ENCODE data around the gene CD200R1L.
"Not testable (repeated sequence)": the region's sequence is repeated elsewhere in the genome, so short reads cannot be mapped to it uniquely, and the experiment has no call there.

Gene CD200R1L

DNA sequence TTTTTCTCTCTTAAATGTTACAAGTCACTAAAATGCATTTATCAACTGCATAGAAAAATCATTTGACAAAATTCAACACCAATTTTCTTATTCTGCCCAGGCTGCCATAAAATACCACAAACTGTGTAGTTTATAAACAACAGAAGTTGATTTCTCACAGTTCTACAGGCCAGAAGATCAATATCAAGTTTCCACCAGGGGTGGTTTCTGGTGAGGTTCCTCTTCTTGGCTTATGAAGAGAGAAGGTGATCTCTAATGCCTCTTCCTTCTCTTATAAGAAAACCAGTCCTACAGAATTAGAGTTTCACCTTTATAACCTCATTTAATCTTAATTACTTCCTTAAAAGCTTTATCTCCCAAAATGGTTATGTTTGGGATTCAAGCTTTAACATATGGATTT lies 10.9 kb upstream of the CD200R1L start:
- in situ Hi-C loops (cut with HindIII; ENCODE audit: low pct_unique_long_range_greater_than_20kb, low sequenced_read_pairs) = no loop called here
- TF ChIP-seq JUND (IDR thresholded peaks at IDR 0.05; ENCODE audit: low read depth) = no peak
- DNase-seq (ENCODE audit: low read depth in 1 of 2, low spot score in 1 of 2) = no peak

DNA sequence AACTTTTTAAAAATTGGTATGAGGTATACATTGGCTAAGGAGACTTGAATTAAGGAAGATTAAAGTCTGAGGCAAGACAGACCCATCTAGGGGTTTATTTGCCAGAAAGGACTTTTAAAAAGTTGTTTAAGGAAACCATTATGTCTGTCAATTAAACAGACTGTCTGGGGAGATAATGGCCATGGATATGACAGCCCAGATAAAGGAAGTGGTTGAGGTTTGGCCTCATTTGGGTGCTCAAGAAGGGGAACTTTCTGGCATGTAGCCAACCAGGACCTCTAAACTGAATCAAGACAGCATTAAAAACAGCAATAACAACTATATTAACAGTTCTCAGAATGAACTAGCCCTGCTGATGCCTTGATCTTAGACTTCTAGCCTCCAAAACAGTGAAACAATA lies 9.9 kb upstream of the CD200R1L start:
- TF ChIP-seq JUND (IDR thresholded peaks at IDR 0.05; ENCODE audit: low read depth) = no peak
- DNase-seq (ENCODE audit: low read depth in 1 of 2, low spot score in 1 of 2) = no peak
- in situ Hi-C loops (cut with HindIII; ENCODE audit: low pct_unique_long_range_greater_than_20kb, low sequenced_read_pairs) = no loop called here

DNA sequence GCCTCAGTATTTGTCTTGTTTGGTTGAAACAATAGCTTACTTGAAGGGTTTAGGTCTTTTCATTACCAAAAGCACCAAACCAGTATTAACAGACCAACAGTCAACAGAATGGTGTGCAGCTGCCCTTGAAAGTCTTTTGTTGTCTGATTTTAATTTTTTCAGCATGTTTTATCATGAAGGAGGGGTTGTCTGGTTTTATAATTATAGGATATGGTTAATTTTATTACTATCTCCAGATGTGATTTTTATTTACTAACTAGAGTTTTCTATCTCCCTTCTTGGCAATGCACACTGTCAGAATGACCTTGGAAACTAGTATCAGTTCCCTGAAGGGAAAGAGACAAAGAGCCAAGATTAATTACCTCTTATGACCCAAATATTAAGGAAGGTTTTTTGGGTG lies 9.2 kb upstream of the CD200R1L start:
- in situ Hi-C loops (cut with HindIII; ENCODE audit: low pct_unique_long_range_greater_than_20kb, low sequenced_read_pairs) = no loop called here
- no peak for TF ChIP-seq JUND (IDR thresholded peaks at IDR 0.05; ENCODE audit: low read depth)
- DNase-seq (ENCODE audit: low read depth in 1 of 2, low spot score in 1 of 2) = no peak

DNA sequence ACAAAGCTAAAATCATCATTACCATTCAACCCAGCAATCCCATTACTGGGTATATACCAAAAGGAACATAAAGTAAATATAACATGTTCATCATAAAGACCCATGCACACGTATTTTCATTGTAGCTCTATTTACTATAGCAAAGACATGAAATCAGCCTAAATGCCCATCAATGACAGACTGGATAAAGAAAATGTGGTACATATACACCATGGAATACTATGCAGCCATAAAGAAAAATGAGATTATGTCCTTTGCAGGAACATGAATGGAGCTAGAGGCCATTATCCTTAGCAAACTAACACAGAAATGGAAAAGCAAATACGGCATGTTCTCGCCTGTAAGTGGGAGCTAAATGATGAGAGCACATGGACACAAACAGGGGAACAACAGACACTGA lies 8.4 kb upstream of the CD200R1L start:
- DNase-seq (ENCODE audit: low read depth in 1 of 2, low spot score in 1 of 2); in situ Hi-C loops (cut with HindIII; ENCODE audit: low pct_unique_long_range_greater_than_20kb, low sequenced_read_pairs): not testable (repeated sequence)

DNA sequence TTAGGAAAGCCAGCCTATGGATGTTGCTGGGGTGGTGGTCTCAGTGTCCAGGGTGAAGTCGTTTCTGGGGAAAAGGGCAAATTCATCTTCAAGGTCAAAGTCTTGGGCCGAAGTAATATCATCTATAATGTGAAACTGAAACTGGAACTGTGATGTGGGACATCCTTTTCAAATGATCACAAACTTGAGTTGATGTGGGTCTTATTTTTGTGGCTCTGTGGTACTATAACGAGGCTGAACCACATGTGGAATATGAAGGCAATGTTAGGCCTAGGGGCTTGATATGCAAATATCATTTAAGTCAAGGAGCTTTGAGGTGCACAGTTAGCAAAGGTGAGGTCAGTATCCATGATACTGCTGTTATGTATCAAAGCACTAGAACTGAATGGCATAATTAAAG lies 1.5 kb upstream of the CD200R1L start:
- DNase-seq (ENCODE audit: low read depth in 1 of 2, low spot score in 1 of 2) = no peak
- TF ChIP-seq JUND (IDR thresholded peaks at IDR 0.05; ENCODE audit: low read depth) = no peak
- in situ Hi-C loops (cut with HindIII; ENCODE audit: low pct_unique_long_range_greater_than_20kb, low sequenced_read_pairs) = no loop called here

DNA sequence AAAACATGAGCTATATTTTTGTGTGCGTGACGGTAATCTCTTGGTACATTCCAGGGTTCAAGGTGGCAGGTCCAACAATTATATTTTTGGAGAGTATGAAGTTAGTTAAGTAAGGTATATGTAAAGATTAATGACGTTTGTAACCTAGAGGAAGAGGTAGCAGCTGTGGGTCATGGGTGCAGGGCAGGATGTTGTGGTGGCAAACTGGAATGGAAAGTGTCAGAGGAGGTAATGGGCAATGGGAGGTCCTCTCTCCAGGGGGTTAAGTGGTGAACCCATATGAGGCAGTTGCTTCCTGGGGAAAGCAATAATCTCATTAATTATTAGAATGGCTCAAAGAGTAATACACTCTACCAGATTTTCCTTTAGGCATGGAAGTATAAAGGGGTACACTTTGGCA lies 1.0 kb upstream of the CD200R1L start:
- TF ChIP-seq JUND (IDR thresholded peaks at IDR 0.05; ENCODE audit: low read depth) = no peak
- no peak for DNase-seq (ENCODE audit: low read depth in 1 of 2, low spot score in 1 of 2)
- in situ Hi-C loops (cut with HindIII; ENCODE audit: low pct_unique_long_range_greater_than_20kb, low sequenced_read_pairs) = no loop called here

DNA sequence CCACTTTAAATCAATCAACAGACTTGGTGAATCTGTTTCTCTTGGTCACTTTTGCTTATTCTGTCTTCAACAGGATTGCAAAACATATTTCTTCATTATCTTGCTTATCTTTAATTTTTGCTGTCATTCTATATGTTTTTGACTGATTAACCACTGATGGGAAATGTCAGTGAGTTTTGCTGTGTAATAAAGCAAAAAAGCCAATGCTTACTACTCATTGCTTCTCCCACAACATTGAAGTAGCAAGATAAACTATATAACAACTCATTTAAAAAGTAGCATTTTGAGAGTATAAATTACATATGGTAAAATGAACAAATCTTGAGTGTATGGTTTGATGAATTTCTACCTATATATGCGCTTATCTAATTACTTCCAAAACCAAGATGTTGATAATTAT lies 892 bp downstream of the CD200R1L start:
- TF ChIP-seq JUND (IDR thresholded peaks at IDR 0.05; ENCODE audit: low read depth) = no peak
- no peak for DNase-seq (ENCODE audit: low read depth in 1 of 2, low spot score in 1 of 2)
- in situ Hi-C loops (cut with HindIII; ENCODE audit: low pct_unique_long_range_greater_than_20kb, low sequenced_read_pairs) = no loop called here

DNA sequence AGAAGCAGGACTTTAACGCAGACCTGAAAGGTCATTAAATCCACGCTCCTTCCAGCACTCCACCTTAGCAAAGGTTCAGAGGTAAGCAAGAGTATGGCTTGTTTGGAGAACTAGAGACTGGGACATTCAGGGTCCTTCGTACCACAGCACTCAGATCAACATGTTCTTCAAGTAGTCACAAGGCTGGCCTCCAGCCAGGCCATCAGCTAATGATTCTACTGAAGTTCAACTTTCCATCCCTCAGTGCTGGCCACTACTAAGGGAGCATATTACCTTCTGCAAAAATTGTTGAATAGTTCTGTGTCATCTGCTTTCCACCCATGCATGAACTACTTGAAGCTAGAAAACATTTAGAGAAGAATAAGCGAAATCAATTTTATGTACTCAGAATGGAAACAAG lies 17.6 kb downstream of the CD200R1L start:
- in situ Hi-C loops (cut with HindIII; ENCODE audit: low pct_unique_long_range_greater_than_20kb, low sequenced_read_pairs) = no loop called here
- no peak for TF ChIP-seq JUND (IDR thresholded peaks at IDR 0.05; ENCODE audit: low read depth)
- no peak for DNase-seq (ENCODE audit: low read depth in 1 of 2, low spot score in 1 of 2)

DNA sequence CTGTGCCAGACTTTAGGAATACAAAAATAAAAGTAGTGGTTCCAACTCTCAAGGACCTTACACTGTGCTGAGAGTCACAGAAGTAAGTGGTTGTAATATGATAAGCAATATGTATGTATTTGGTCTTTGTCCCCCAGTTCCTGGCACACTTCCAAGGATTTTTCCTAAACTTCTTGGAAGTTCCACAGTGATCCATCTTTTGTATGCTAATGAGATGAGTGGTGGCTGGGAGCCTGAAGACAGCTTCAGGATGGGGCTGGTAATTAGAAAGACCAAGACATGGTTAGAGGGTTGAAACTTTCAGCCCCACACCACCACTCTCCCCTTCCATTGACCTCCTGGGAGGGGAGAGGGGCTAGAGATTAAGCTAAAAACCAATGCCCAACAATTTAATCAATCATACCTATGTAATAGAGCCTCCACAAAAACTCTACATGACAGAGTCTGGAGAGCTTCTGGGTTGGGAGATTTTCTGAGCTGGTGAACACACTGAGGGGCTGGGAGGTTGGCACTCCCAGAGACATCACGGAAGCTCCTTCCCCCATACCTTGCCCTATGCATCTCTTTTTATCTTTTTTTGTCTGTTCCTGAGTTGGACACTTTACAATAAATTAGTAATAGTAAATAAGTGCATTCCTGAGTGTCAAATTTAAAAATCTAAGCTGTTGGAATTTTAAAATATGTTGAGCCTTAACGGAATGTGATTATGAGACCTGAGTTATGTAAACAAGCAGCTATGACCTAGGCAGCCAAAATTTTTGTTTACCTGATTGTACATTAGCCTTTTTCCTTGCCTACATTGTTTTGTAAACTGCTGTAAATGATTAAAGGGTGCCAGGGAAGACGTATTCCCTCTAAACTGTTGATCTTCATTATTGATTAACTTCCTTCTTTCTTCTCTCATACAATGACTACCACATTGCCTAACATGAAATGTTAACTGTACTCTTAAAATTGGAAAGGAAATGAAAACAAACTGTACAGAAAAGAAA lies 24.3 kb downstream of the CD200R1L start:
- in situ Hi-C loops (cut with HindIII; ENCODE audit: low pct_unique_long_range_greater_than_20kb, low sequenced_read_pairs) = no loop called here
- no peak for TF ChIP-seq JUND (IDR thresholded peaks at IDR 0.05; ENCODE audit: low read depth)
- DNase-seq (ENCODE audit: low read depth in 1 of 2, low spot score in 1 of 2) = no peak

DNA sequence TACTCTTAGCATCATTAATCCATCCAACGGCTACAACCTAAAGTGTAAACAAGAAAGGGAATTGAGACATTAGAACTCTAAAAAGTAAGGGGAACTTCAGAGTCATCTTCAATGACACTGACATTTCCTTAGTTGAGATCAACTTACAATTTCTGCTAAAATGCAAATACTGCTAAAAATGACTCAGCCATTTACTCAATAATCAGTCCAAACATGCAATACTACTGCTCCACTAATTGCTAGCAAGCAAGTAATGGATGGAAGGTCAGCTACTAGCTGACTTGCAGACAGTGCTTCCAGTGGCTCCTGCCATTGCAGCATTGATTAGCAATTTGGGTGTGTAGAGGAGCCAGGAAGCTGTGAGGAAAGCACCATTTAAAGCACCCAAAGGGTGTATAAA lies 28.4 kb downstream of the CD200R1L start:
- DNase-seq (ENCODE audit: low read depth in 1 of 2, low spot score in 1 of 2) = no peak
- no peak for TF ChIP-seq JUND (IDR thresholded peaks at IDR 0.05; ENCODE audit: low read depth)
- in situ Hi-C loops (cut with HindIII; ENCODE audit: low pct_unique_long_range_greater_than_20kb, low sequenced_read_pairs) = no loop called here

DNA sequence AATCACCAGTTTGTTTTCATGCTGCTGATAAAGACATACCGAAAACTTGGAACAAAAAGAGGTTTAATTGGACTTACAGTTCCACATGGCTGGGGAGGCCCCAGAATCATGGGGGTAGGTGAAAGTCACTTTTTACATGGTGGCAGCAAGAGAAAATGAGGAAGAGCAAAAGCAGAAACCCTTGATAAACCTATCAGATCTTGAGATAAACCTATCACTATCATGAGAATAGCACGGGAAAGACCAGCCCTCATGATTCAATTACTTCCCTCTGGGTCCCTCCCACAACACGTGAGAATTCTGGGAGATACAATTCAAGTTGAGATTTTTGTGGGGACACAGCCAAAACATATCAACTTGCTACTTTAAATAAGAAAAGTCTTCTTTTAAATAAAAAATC lies 28.9 kb downstream of the CD200R1L start:
- no peak for TF ChIP-seq JUND (IDR thresholded peaks at IDR 0.05; ENCODE audit: low read depth)
- in situ Hi-C loops (cut with HindIII; ENCODE audit: low pct_unique_long_range_greater_than_20kb, low sequenced_read_pairs) = no loop called here
- no peak for DNase-seq (ENCODE audit: low read depth in 1 of 2, low spot score in 1 of 2)

DNA sequence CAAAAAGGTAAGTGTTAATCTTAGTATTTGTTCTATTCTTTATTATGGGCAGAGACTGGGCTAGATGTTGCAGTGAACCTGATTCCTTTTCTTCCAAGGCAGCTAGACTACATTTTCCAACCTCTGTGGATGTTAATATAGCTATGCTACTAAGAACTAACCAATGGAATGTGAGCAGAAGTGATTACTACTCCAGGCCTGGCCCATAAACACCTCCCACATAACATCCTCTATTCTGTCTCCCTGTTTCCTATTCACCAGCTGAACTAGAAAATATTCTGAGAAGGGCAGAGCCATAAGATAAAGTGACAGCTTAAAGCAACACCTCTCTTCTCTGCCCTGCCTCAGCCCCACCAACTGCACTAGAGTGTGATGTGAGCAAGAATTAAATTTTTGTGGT lies 29.4 kb downstream of the CD200R1L start:
- in situ Hi-C loops (cut with HindIII; ENCODE audit: low pct_unique_long_range_greater_than_20kb, low sequenced_read_pairs) = no loop called here
- TF ChIP-seq JUND (IDR thresholded peaks at IDR 0.05; ENCODE audit: low read depth) = no peak
- no peak for DNase-seq (ENCODE audit: low read depth in 1 of 2, low spot score in 1 of 2)

DNA sequence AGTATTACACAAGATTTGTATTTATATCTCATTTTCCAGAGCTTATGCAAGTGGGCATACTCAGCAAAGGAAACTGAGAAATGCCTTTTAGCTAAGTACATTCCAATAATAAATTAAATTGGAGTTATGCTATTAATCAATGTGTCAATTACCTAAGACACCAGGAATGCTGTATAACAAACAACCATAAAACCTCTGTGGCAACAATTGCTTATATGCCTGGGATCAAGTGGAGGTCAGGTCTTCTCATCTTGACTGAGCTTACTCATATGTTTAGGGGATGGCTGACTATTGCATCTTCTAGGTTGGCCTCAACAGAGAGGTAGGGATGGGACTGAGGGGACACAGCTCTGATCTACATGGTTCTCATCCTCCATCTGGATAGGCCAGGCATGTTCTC lies 30.7 kb downstream of the CD200R1L start:
- in situ Hi-C loops (cut with HindIII; ENCODE audit: low pct_unique_long_range_greater_than_20kb, low sequenced_read_pairs) = no loop called here
- no peak for TF ChIP-seq JUND (IDR thresholded peaks at IDR 0.05; ENCODE audit: low read depth)
- peak in 1 of 2 experiments; percentile 30 for DNase-seq (ENCODE audit: low read depth in 1 of 2, low spot score in 1 of 2)

DNA sequence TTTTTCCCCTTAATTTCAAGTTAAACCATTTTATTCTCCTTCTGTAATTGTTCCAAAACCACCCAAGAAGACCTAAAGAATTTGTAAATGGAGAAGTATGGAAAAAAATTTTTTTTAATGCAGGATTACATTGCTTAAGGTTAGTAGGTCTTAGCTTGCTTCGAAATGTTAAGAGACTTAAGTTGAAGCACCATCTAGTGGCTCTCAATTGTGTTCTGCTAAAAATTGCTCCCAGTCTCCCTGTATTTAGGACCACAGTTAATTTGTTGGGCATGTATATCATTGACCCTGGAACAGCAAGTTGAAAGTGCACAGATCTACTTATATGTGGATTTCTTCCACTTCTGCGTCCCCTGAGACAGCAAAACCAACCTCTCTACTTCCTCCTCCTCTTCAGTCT lies 32.4 kb downstream of the CD200R1L start:
- DNase-seq (ENCODE audit: low read depth in 1 of 2, low spot score in 1 of 2) = peak; percentile 34 to 61
- in situ Hi-C loops (cut with HindIII; ENCODE audit: low pct_unique_long_range_greater_than_20kb, low sequenced_read_pairs) = no loop called here
- TF ChIP-seq JUND (IDR thresholded peaks at IDR 0.05; ENCODE audit: low read depth) = no peak

All from T47D (cell line).